HepG2 (cell line): Measurements from ENCODE around the gene PSD4. TPM values are rescaled to one million over a fixed set of nuclear protein-coding genes. Genes with fewer than 3 reads are reported as not detected.
A peak's percentile ranks its signal among the peaks of the same experiment; 100 is the strongest.

Experiments used
- BRF2 ChIP-seq: sonication (generic); formaldehyde crosslinking; IDR thresholded peaks from 2 replicates; pipeline ENCODE4 v1.8.1; 2022; ENCODE audit warnings: mild to moderate bottlenecking, missing genetic modification reagents
- E2F5 ChIP-seq: sonication (generic); formaldehyde crosslinking; conservative IDR thresholded peaks from 2 replicates; pipeline ENCODE4 v1.4.0; 2020; ENCODE audit warnings: missing genetic modification reagents
- FOXA3 ChIP-seq: IDR thresholded peaks from 2 replicates; pipeline ENCODE4 v1.6.1; 2016; ENCODE audit warnings: missing genetic modification reagents, missing compliant biosample characterization
- HMGXB4 ChIP-seq, 2 experiments: sonication (generic) in 1 of 2; formaldehyde crosslinking in 1 of 2; IDR thresholded peaks; 2 replicates each; pipeline versions ENCODE4 v1.4.0 to v1.6.1; 2018 to 2020; ENCODE audit warnings: missing genetic modification reagents in 2 of 2, borderline replicate concordance in 1 of 2, low read depth in 1 of 2, mild to moderate bottlenecking in 1 of 2, missing biosample characterization in 1 of 2
- HOXA5 ChIP-seq: sonication (generic); formaldehyde crosslinking; IDR thresholded peaks from 2 replicates; pipeline ENCODE4 v1.4.0; 2020; ENCODE audit warnings: missing genetic modification reagents
- KLF11 ChIP-seq: IDR thresholded peaks from 2 replicates; pipeline ENCODE4 v1.6.1; 2016; ENCODE audit warnings: missing compliant biosample characterization
- MIER3 ChIP-seq: IDR thresholded peaks from 2 replicates; pipeline ENCODE4 v1.6.1; 2016; ENCODE audit warnings: missing compliant biosample characterization, borderline replicate concordance
- NFE2L1 ChIP-seq: sonication (generic); formaldehyde crosslinking; IDR thresholded peaks from 2 replicates; pipeline ENCODE4 v1.4.0; 2020; ENCODE audit warnings: missing genetic modification reagents, mild to moderate bottlenecking, borderline replicate concordance
- SP2 ChIP-seq: sonication (generic); formaldehyde crosslinking; IDR thresholded peaks from 2 replicates; pipeline ENCODE4 v1.5.1; 2020; ENCODE audit warnings: mild to moderate bottlenecking, missing genetic modification reagents
- TAF1 ChIP-seq: sonication (generic); formaldehyde crosslinking; IDR thresholded peaks from 2 replicates; pipeline ENCODE4 v1.4.0; 2020; ENCODE audit warnings: missing genetic modification reagents
- ZBTB40 ChIP-seq, 2 experiments: fragments of 450-650 bp in 1 of 2; sonication (generic) in 1 of 2; formaldehyde crosslinking in 1 of 2; IDR thresholded peaks; 2 replicates each; pipeline versions ENCODE4 v1.6.1 to v1.8.0; 2016 to 2022; ENCODE audit warnings: antibody characterized with exemption in 1 of 2, mild to moderate bottlenecking in 1 of 2, missing genetic modification reagents in 1 of 2
- ZFY ChIP-seq: sonication (generic); formaldehyde crosslinking; IDR thresholded peaks from 2 replicates; pipeline ENCODE4 v1.4.0; 2020; ENCODE audit warnings: missing genetic modification reagents
- ZNF230 ChIP-seq: sonication (generic); formaldehyde crosslinking; IDR thresholded peaks from 2 replicates; pipeline ENCODE4 v1.4.0; 2020; ENCODE audit warnings: mild to moderate bottlenecking, missing genetic modification reagents
- ZNF251 ChIP-seq: sonication (generic); formaldehyde crosslinking; IDR thresholded peaks from 2 replicates; pipeline ENCODE4 v1.9.0; 2021; ENCODE audit warnings: mild to moderate bottlenecking, missing genetic modification reagents
- ZNF337 ChIP-seq: sonication (generic); formaldehyde crosslinking; IDR thresholded peaks from 2 replicates; pipeline ENCODE4 v1.5.1; 2020; ENCODE audit warnings: missing genetic modification reagents, low read depth, mild to moderate bottlenecking, borderline replicate concordance
- polyA plus RNA-seq, 8 experiments: library from polyadenylated mRNA; depleted of rRNA in 3 of 8; stranded (reverse) in 7 of 8; unstranded in 1 of 8; fragments of >200 nt; fragmentation: Illumina TruSeq in 4 of 8; extraction: Trizol in 4 of 8; gene quantifications; 2 replicates each; pipeline versions ENCODE4 v1.2.1 to v1.2.3, GENCODE V29; 2011 to 2016; ENCODE audit warnings: low read depth in 4 of 8, missing spikeins in 1 of 8, mixed read lengths in 1 of 8; ENCODE audit not compliant: insufficient read depth in 1 of 8
- total RNA-seq, 5 experiments: library from RNA; depleted of rRNA; stranded (reverse); fragments of >200 nt; fragmentation: Illumina TruSeq; extraction: Trizol; gene quantifications; 2 replicates each; pipeline ENCODE4 v1.2.3, GENCODE V29; 2016; ENCODE audit warnings: low read depth in 1 of 5

The PSD4 gene
- total and polyA plus RNA-seq, 2 of the 13 experiments (the other 11 are each of a cell fraction or from before 2014, with no cell fraction given), result 5.8 to 9.4 TPM

- TF ChIP-seq ZNF337 (CRISPR knock-in tag) (0 out of 2 replicates have a peak, but pooled peaks have one; percentile 81), MIER3 (peak; percentile 97), E2F5 (CRISPR knock-in tag) (peak; percentile 37; the same call in 1 of the 2 replicates), BRF2 (CRISPR knock-in tag) (peak; percentile 83), TAF1 (CRISPR knock-in tag) (peak; percentile 72), KLF11 (CRISPR knock-in tag) (peak; percentile 98), NFE2L1 (CRISPR knock-in tag) (peak; percentile 46; the same call in 1 of the 2 replicates), ZNF251 (peak; percentile 40; the same call in 1 of the 2 replicates), HOXA5 (CRISPR knock-in tag) (peak; percentile 59; the same call in 1 of the 2 replicates), ZNF230 (peak; percentile 95), FOXA3 (CRISPR knock-in tag) (peak; percentile 93), ZBTB40 (IDR thresholded peaks at IDR 0.05) (no peak), ZBTB40 (CRISPR knock-in tag; IDR thresholded peaks at IDR 0.05) (peak; percentile 95), ZFY (peak; percentile 73), SP2 (CRISPR knock-in tag) (peak; percentile 72), HMGXB4 (CRISPR knock-in tag; IDR thresholded peaks at IDR 0.05; ENCODE audit: borderline replicate concordance in 1 of 2, low read depth in 1 of 2) (peak; percentile 88 to 89; a peak in 3 of 4 replicates)
Measured at GRCh38 chr2:113167115-113167932, 6.4 kb upstream of the PSD4 start (continued).
